Epithelial cell of prostate (primary cell): ENCODE results near the gene LMNA.
"Not testable (repeated sequence)": the region's sequence is repeated elsewhere in the genome, so short reads cannot be mapped to it uniquely, and the experiment has no call there.

ENCODE experiments used
- DNase-seq: peaks from one replicate; pipeline ENCODE4 v3.0.0-alpha.2; 2011; ENCODE audit warnings: low read depth, low spot score
- H3K27ac ChIP-seq: fragments of 450-650 bp; 2 replicates; pipeline ENCODE4 v1.5.1; 2017; ENCODE audit warnings: mild to moderate bottlenecking

Gene LMNA

GRCh38 chr1:156186347-156187177, 72.1 kb downstream of the LMNA start:
- not testable (repeated sequence) for H3K27ac ChIP-seq

More at GRCh38 chr1:156186347-156187177, 72.1 kb downstream of the LMNA start:
- not testable (repeated sequence) for DNase-seq
